Stimulated activated naive CD4-positive, alpha-beta T cell treated with Interleukin-2 at 50 U/mL for 16 hours (primary cell): ENCODE measurements around the gene TRIM75.
"Not testable (repeated sequence)": the region's sequence is repeated elsewhere in the genome, so short reads cannot be mapped to it uniquely, and the experiment has no call there.

Experiments used
- DNase-seq: peaks from one replicate; lab custom pipeline; 2025; lab: John Stamatoyannopoulos, UW

TRIM75 gene

DNA sequence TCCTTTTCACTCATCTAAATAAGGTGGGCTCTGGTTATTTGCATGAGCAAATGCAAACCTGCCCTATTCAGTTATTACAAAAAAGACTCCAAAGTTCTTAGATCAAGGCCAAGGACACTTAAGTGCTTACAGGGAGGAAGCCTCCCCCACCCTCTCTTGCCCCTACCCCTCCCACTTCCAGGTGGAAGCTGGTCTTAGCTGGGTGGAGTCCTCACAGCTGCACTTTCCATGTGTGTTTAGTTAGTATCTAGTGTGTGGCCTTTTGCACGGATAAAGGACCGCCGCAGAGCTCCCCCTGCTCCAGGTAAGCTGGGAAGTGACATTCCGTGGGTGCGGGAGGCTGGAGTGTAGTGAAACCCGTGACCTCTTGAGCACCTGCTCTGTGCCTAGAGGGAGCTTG is at the start of gene TRIM75:
Gene TRIM75 (plus strand): TSS at position 222 of the 400 bp plus-strand sequence. CDS start 5,282 bp downstream, outside the sequence.
- no peak for DNase-seq

DNA sequence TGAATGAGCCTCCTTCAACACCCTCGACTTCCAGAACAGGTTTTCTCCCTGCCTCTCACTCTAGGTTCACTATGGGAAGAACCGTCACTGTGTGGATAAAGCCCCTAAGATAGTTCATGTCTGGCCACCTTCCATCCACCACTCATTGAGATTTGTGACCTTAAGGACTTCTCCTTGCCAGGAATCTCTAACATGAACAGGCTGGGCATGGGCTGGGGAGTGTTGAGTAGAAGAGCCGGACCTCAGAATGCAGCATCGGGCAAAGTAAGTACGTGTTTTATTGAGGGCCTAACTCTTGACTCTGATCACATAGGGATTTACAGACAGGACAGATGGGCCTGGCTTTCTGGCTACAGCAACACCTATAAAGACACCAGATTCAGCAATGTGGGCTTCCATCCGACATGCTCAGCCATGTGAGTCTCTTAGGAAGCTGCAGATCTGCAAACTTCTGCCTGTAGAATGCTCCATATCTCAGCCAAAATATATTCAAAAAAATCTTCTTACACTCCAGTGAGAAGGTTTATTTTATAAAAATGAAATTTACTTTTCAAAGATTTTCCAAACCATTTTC is 48.2 kb upstream of the TRIM75 start:
- no peak for DNase-seq

DNA sequence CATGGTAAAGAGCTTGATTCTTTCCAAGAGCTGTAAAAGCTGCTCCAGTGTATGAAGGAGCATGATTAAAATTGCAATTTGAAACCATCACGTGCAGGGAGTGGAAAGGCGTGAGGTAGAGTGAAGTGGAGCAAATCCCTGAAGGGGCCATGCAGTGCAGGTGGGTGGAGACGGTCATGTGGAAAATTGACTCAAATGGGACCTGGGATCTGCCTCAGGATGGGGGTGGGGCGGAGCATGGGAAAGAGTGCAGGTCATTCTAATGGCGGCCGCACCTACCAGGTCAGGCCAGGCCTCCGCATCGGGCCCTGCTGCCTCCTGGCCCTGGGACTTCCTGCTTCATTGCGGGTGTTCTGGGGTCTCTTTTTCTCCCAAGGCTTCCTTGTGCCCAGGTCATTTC is 47.2 kb upstream of the TRIM75 start:
- DNase-seq = no peak

DNA sequence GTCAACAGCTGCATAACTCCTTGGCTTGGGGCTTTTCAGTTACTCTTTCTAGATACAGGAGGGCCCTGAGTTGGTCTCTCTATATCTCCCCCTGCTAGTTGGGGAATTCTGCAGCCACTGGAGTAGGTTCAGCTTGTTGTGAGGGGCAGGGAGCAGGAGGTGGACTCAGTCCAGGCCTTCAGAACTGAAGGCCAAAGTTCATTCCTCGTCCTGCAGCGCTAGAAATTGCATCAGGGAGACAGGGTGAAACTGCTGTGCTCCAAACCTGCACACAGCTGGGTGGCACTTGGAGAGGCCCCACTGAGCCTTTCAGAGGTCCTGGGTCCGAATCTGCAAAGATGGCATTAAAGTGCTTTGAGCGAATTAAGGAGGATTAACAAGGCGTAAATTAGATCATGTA is 46.8 kb upstream of the TRIM75 start:
- no peak for DNase-seq

DNA sequence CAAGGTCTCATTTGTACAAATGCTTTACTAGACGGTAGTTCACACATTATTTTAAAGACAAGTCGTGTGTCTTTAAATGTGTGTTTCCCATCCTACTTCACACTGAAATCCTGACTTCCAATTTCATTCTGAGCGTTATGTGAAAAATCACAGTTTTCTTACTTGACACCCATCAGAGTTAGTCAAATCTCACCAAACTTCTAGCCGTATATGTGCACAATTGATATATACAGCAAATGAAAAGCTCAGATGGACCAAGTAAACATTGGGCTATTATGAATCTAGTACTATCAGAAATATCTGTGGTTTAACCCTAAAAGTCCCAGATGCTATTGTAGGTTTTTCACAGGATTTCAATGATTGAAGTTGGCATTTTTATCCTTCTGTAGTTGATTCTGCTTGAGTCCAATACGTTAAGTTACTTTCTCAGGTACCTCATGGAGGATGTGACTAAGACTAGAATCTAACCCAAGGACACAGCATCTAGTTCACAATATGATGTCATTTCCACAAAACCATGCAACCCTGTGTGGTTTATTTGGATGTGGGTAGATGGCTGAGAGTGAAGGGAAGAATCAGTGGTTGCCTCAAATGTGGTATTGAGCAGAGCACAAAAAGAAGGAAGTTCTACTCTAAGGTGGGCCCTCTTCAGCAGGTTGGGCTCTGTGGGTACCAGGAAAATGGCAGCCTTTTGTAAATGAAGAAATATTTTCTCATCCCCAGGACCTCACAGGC is 44.0 kb upstream of the TRIM75 start:
- DNase-seq = no peak

DNA sequence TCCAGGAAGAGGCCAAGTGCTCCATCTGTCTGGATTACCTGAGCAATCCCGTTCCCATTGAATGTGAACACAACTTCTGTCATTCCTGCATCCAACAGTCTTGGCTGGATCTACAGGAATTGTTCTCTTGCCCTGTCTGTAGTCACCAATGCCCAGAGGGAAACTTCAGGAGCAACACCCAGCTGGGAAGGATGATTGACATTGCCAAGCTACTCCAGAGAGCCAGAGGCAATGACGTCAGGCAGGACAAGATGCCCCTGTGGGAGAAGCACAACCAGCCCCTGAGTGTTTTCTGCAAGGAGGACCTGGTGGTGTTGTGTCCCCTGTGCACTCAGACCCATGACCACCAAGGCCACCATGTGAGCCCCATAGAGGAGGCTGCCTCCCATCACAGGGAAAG is 43.2 kb upstream of the TRIM75 start:
- no peak for DNase-seq

DNA sequence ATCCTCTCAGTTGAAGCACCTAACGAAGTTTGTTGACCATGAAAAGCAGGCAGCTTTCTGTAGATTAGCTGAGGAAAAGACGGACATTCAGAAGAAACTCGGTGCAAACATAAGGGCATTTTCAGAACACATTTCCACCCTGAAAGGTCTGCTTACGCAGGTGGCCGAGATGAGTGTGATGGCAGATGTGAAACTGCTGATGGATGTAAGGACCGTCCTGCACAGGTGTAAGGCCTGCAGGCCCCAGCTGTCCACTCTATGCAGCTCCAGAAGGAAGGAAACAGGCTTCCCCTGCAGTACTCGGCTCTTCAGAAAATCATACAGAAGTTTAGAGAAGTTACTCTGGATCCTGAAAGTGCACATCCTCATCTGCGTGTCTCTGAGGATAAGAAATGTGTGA is 42.7 kb upstream of the TRIM75 start:
- no peak for DNase-seq

DNA sequence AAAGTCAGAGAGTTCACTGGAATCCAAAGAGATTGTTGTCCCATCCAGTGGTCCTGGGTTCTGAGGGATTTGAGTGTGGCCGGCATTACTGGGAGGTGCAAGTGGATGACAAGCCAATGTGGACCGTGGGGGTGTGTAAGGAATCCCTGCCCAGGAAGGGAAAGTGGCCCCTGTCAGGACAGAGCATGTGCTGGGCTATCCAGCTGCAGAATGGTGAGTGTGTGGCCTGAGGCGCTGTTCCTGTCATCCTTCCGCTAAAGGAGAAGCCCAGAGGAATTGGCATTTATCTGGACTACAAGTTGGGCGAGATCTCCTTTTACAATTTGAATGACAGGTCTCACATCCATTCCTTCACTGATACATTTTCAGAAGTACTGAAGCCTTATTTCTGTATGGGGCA is 42.3 kb upstream of the TRIM75 start:
- DNase-seq = no peak

DNA sequence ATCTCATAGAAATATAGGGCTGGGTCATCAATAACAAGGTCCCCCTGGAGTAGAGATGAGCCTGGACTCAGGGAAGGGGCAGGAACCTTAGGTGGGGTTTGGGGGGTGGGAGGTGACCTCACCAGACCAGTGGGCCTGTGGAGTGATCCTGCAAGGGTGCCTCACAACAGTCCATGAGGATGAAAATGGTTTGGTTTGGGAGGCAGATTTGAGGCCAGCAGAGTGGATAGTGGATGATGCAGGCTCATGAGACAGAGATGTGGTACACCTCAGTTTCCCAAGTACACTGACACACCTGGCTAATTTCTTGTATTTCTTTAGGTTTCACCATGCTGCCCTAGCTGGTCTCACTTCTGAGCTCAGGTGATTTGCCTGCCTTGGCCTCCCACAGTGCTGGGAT is 40.0 kb upstream of the TRIM75 start:
- DNase-seq = no peak

DNA sequence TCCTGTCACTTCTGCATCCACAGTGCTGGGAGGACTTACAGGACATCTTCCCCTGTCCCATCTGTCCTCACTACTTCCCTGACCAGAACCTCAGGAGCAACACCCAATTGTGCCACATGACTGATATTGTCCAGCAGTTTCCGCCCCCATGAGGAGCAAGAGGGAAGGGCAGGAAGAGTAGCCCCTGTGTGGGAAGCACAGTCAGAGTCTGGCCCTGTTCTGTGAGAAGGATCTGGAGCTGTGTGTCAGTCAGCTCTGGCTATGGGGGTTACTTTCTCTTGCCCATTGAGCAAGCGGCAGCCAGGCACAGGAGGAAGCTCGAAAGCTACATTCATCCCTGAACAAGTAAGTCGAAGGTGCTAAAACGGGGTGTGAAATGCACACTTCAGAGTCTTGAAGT is 36.7 kb upstream of the TRIM75 start:
- DNase-seq = no peak

DNA sequence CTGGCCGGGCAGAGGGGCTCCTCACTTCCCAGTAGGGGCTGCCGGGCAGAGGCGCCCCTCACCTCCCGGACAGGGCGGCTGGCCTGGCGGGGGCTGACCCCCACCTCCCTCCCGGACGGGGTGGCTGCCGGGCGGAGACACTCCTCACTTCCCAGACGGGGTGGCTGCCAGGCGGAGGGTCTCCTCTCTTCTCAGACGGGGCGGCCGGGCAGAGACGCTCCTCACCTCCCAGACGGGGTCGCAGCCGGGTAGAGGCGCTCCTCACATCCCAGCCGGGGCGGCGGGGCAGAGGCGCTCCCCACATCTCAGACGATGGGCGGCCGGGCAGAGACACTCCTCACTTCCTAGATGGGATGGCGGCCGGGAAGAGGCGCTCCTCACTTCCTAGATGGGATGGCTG is 33.7 kb upstream of the TRIM75 start:
- DNase-seq = not testable (repeated sequence)

DNA sequence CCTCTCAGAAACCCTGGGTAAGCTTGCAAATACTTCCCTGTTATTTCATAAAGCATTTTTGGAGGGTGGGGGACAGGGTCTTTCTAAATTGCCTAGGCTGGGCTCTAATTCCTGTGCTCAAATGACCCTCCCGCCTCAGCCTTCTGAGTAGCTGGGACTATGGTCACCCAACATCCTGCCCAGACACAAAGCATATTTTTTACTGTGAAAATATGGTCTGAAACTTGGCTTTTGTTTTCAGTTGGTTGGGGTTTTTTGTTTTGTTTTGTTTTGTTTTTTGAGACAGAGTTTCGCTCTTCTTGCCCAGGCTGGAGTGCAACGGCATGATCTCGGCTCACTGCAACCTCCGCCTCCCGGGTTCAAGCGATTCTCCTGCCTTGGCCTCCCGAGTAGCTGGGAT is 27.9 kb upstream of the TRIM75 start:
- DNase-seq = not testable (repeated sequence)

DNA sequence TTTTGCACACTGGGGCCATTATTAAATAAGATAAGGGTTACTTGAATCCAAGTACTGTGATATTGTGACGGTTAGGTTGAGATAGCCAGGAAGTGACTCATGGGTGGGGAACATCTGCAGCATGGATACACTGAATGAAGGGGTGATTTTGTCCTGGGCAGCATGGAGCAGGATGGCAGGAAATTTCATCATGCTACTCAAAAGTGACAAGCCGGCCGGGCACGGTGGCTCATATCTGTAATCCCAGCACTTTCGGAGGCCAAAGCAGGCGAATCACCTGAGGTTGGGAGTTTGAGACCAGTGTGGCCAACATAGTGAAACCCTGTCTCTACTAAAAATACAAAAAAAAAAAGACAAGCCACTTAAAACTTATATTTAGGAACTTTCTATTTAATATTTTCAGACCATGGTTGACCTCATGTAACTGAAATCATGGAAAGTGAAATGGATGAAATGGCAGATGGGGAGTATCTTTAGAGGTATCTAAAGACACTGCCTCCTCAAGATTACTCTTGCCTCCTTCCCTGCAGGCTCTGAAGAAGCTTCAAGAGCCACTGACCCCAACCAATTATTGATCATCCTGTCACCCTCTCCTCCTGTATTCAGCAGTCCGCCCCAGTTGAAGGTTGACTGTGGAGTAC is 25.8 kb upstream of the TRIM75 start:
- no peak for DNase-seq

DNA sequence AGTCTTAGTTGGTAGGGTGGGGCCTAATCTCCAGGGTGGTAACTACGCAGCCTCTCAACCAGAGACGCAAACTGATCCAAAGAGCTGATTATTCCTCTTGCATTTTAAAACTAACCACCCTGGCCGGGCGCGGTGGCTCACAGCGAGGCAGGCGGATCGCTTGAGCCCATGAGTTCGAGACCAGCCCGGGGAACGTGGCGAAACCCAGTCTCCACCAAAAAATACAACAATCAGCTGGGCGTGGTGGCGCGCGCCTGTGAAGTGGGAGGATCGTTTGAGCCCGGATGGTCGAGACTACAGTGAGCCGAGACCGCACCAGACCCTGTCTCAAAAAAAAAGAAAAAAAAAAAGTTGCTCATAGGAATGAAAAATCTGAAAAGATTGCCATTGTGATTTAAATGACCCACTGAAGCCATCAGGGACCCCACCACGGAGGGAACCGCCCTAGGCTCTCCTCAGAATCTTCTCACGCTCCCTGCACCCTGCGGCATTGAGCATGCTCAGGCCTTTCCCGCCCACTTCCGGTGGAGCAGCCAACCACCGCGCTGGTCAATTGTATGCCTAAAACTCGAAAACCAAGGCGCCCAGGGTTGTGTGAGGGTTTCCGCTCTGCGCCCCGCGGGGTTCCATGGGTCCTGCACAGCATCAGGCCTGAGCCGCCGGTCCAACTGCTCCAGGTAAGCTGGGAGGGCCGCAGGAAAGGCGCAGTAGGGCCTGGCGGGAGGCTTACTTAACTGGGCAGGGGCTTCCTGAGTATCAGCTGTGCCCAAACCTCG is 22.0 kb upstream of the TRIM75 start, which contains the start of gene TRIM60:
Gene TRIM60 (plus strand): TSS at position 564 of the 776 bp plus-strand sequence. CDS start 8,074 bp downstream, outside the sequence.
- no peak for DNase-seq

DNA sequence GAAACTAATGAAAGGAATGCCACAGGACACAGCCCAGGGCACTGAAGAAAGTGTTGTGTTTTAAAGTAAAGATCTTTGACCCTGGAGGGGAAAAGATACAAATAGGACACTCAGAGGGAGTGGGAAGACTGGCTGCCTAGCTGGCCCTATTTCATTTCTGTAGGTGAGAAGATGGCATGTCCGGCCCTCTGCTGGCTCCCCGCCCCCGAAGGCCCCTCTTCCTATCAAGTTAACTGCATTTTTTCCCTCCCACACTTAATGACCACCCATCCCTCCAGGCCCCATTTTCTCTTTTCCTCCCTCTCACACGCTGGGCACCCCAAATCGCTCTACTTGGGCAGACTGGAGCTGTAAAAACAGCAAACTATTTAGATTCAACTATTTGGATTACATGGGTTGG is 5.5 kb upstream of the TRIM75 start:
- no peak for DNase-seq

DNA sequence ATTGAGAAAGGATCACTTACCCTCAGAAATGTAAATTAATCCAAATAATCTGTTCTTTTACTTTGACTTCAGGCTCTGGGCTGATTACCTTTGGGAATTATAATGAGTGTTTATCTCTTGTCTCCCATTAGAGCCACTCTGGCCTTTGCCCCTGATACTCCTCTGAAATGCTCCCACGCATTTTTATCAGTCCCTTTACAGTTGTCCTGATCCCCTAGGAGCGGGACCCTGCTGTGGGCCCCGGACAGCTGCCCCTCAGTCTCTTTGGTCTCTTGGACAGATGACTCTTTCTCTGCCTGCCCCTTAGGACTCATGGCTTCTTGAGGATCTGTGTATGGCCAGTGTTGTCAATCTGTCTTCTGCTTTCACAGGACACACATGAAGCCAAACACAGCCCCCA is 1.0 kb upstream of the TRIM75 start:
- DNase-seq = no peak

DNA sequence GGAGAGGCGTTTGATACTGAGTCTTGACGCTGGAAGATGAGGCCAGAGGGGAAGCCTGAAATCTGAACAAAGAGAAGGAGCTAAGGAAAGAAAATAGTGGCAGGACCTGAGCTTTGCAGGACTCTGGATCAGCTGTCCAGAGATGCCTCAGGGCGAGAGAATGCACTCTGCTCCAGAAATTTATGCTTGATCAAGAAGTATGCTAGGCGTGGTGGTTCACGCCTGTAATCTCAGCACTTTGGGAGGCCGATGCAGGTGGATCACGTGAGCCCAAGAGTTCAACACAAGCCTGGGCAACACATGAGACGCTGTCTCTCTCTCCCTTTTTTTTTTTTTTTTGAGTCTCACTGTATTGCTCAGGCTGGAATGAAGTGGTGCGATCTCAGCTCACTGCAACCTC is 1.9 kb downstream of the TRIM75 start:
- no peak for DNase-seq

DNA sequence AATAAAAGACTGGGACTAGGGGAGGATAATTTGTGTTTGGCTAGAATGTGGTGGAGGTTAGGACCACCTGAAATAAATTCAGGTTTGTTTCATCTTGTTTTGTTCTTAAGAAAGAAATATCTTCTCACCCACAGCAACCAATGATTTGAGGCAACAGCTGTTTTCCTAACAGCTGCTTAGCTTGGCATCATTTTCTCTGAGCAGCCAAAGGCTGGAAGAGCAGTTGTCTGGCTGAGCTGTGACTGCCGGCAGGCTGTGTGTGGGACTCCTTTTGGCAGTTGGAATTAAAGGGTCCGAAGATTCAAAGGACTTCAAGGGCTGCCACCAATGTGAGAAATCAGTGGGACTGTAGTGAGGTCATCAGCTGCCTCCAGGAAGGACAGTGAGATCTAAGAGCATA is 5.0 kb downstream of the TRIM75 start:
- no peak for DNase-seq

DNA sequence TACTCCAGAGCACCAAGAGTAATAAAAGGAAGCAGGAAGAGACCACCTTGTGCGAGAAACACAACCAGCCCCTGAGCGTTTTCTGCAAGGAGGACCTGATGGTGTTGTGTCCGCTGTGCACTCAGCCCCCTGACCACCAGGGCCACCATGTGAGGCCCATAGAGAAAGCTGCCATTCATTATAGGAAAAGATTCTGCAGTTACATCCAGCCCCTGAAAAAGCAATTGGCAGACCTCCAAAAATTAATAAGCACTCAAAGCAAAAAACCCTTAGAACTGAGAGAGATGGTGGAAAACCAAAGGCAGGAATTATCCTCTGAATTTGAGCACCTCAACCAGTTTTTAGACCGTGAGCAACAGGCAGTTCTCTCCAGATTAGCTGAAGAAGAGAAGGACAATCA is 5.7 kb downstream of the TRIM75 start:
- DNase-seq = no peak

DNA sequence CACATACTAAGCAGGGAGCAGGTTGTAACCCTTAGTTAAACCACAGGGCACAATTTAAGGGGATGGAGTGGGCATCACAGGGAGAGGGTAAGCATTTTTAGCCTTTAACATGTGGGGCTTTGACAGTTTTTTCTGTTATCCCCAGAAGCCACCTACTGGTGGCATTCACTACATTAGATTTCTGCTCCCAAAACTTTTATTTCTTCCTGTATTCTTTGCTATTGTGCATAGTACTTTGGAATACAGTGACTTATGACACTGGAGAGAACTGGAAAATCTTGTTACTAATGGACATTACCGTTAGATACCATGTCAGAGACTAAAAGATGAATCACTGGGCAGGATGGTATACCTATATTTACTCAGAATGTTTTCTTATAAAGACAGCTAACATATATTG is 7.3 kb downstream of the TRIM75 start:
- no peak for DNase-seq

DNA sequence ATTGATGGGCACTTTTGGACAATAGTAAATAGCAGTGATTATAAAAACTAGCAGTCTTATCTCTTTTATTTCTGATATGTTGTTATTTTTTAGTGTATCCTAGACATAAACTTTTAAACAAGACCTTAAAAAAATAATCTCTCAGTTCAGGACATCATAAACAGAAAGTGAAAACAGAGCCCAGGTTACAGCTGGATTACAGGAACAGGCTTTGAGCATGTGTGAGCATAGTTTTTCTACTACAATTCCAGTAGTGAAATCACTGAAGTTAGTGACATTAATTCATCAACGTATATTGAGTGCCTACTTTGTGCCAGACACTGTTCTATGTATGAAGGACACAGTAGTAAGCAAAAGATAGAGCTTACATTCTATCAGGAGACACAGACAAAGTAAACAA is 16.9 kb downstream of the TRIM75 start:
- DNase-seq = no peak

DNA sequence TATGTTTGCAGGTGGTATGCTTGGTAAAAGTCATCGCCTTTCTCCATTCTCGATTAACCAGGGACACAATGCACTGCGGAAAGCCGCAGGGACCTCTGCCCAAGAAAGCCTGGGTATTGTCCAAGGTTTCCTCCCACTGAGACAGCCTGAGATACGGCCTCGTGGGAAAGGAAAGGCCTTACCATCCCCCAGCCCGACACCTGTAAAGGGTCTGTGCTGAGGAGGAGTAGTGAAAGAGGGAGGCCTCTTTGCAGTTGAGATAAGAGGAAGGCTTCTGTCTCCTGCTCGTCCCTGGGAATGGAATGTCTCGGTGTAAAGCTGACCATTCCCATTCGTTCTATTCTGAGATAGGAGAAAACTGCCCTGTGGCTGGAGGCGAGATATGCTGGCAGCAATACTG is 19.7 kb downstream of the TRIM75 start:
- not testable (repeated sequence) for DNase-seq
